ENCODE measurements around the gene USP37. TPM values are rescaled to one million over a fixed set of nuclear protein-coding genes. Genes with fewer than 3 reads are reported as not detected.

Gene USP37
- total and polyA plus RNA-seq, 2 of the 13 experiments (the other 11 are each of a cell fraction or from before 2014, with no cell fraction given), result 6.5 to 30.6 TPM

- no peaks in the 10 kb centered on the region for H4K20me1 ChIP-seq (ENCODE audit: insufficient read depth, low read length)
- no peak for DNase-seq (ENCODE audit: low spot score)
- intact Hi-C loops (cut with micrococcal nuclease; ENCODE audit: unreplicated experiment) (no loop called here), in situ Hi-C loops (cut with HindIII; ENCODE audit: extremely low pct_ligation_motif_present, low pct_unique_long_range_greater_than_20kb) (no loop called here)
- H3K4me3 ChIP-seq (replicated peaks in 1 of 3; ENCODE audit: insufficient read depth in 1 of 3, low read depth in 2 of 3, low read length in 3 of 3), result no peak overlapping the region
- over 99% methylated on average over 5 of the region's 5 CpGs for WGBS (ENCODE audit: low lambda C conversion rate)
- no peaks in the 10 kb centered on the region for H3K9me3 ChIP-seq (ENCODE audit: low read length)
- ATAC-seq, result no peak
- no peaks in the 10 kb centered on the region for H3K27me3 ChIP-seq (ENCODE audit: control insufficient read depth in 1 of 2, insufficient read depth in 2 of 2, low read length in 2 of 2)
- peaks cover 29% of the 10 kb centered on the region for H3K79me2 ChIP-seq (ENCODE audit: insufficient read depth, low read length)
- ChIA-PET CTCF (ENCODE audit: low intra/inter-chr PET ratio, low total read pairs) (no interaction called here), POLR2A (interaction anchor here (1.2 kb wide), 1 partner anchor 13 kb away, joined by 3 read pairs; no protein-coding TSS in a partner anchor)
- no peak overlapping the region for H2AFZ ChIP-seq (ENCODE audit: low read length)
- peaks cover 1 to 24% of the 10 kb centered on the region in 2 experiments for H3K36me3 ChIP-seq (replicated peaks in 1 of 2; ENCODE audit: control insufficient read depth in 1 of 2, insufficient read depth in 2 of 2, low read length in 2 of 2)
- no peaks in the 10 kb centered on the region for H3K4me1 ChIP-seq (ENCODE audit: insufficient read depth, low read length)
- no peak overlapping the region for H3K27ac ChIP-seq (ENCODE audit: extremely low read length, insufficient read depth, low read length)
- H3K9ac ChIP-seq (ENCODE audit: insufficient read depth, low read depth, low read length), result no peak overlapping the region
- BruUV-seq (replicated peaks), result no TSS peak
- no peak for FAIRE-seq
- H3K4me2 ChIP-seq (ENCODE audit: low read depth, low read length), result no peak overlapping the region
- TF ChIP-seq PITX1 (CRISPR knock-in tag; IDR thresholded peaks at IDR 0.05) (no peak), SP1 (IDR thresholded peaks at IDR 0.05) (no peak), SP1 (CRISPR knock-in tag; IDR thresholded peaks at IDR 0.05) (no peak), SOX13 (IDR thresholded peaks at IDR 0.05) (no peak), SOX13 (CRISPR knock-in tag; conservative IDR thresholded peaks at IDR 0.05 in 1 of 2, IDR thresholded peaks at IDR 0.05 in 1 of 2) (no peak), HOXA5 (CRISPR knock-in tag; IDR thresholded peaks at IDR 0.05) (no peak), MXD4 (CRISPR knock-in tag; IDR thresholded peaks at IDR 0.05) (no peak), SALL2 (CRISPR knock-in tag; IDR thresholded peaks at IDR 0.05) (no peak), ZNF770 (CRISPR knock-in tag; IDR thresholded peaks at IDR 0.05) (peak; percentile 26; the same call in 1 of the 2 replicates), HBP1 (CRISPR knock-in tag; IDR thresholded peaks at IDR 0.05; ENCODE audit: low read depth) (no peak), E2F2 (CRISPR knock-in tag; IDR thresholded peaks at IDR 0.05; ENCODE audit: borderline replicate concordance) (no peak), SNAI1 (CRISPR knock-in tag; IDR thresholded peaks at IDR 0.05; ENCODE audit: borderline replicate concordance) (no peak), DPF2 (CRISPR knock-in tag; IDR thresholded peaks at IDR 0.05; ENCODE audit: borderline replicate concordance, low read depth) (no peak), ZNF878 (CRISPR knock-in tag; IDR thresholded peaks at IDR 0.05) (no peak)
- TF ChIP-seq, protein P1, sequence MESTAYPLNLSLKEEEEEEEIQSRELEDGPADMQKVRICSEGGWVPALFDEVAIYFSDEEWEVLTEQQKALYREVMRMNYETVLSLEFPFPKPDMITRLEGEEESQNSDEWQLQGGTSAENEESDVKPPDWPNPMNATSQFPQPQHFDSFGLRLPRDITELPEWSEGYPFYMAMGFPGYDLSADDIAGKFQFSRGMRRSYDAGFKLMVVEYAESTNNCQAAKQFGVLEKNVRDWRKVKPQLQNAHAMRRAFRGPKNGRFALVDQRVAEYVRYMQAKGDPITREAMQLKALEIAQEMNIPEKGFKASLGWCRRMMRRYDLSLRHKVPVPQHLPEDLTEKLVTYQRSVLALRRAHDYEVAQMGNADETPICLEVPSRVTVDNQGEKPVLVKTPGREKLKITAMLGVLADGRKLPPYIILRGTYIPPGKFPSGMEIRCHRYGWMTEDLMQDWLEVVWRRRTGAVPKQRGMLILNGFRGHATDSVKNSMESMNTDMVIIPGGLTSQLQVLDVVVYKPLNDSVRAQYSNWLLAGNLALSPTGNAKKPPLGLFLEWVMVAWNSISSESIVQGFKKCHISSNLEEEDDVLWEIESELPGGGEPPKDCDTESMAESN (CRISPR knock-in tag; conservative IDR thresholded peaks at IDR 0.05), result no peak
- TF ChIP-seq, protein P2, sequence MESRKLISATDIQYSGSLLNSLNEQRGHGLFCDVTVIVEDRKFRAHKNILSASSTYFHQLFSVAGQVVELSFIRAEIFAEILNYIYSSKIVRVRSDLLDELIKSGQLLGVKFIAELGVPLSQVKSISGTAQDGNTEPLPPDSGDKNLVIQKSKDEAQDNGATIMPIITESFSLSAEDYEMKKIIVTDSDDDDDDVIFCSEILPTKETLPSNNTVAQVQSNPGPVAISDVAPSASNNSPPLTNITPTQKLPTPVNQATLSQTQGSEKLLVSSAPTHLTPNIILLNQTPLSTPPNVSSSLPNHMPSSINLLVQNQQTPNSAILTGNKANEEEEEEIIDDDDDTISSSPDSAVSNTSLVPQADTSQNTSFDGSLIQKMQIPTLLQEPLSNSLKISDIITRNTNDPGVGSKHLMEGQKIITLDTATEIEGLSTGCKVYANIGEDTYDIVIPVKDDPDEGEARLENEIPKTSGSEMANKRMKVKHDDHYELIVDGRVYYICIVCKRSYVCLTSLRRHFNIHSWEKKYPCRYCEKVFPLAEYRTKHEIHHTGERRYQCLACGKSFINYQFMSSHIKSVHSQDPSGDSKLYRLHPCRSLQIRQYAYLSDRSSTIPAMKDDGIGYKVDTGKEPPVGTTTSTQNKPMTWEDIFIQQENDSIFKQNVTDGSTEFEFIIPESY (CRISPR knock-in tag; IDR thresholded peaks at IDR 0.05), result peak; percentile 65; the same call in 1 of the 2 replicates
Observed at GRCh38 chr2:218513676-218514075, 54.5 kb downstream of the USP37 start.

Measured in HepG2 (cell line).